HFFc6 (cell line): ENCODE results near the gene THSD7A. TPM values are rescaled to one million over a fixed set of nuclear protein-coding genes. Genes with fewer than 3 reads are reported as not detected.

Experiments used
- DNase-seq: peaks from one replicate; pipeline ENCODE4 v3.0.0-alpha.2; 2018
- H3K27ac Mint-ChIP-seq: 2 replicates; pipeline ENCODE4 v1.8.0; 2020; ENCODE audit warnings: mild to moderate bottlenecking, mixed read lengths
- H3K27me3 Mint-ChIP-seq: 2 replicates; pipeline ENCODE4 v1.8.0; 2021; ENCODE audit warnings: mild to moderate bottlenecking, moderate library complexity, mixed read lengths; ENCODE audit not compliant: insufficient read depth
- H3K36me3 Mint-ChIP-seq: 2 replicates; pipeline ENCODE4 v1.8.0; 2021; ENCODE audit warnings: low read depth, mixed read lengths
- H3K4me1 Mint-ChIP-seq: 2 replicates; pipeline ENCODE4 v1.8.0; 2020; ENCODE audit warnings: low read depth, mixed read lengths
- H3K4me3 Mint-ChIP-seq: 2 replicates; pipeline ENCODE4 v1.8.0; 2020; ENCODE audit warnings: mild to moderate bottlenecking, moderate library complexity, mixed read lengths
- H3K9me3 Mint-ChIP-seq: 2 replicates; pipeline ENCODE4 v1.8.0; 2020; ENCODE audit warnings: mild to moderate bottlenecking, mixed read lengths
- CTCF ChIP-seq: fragments of 200-600 bp; sonication (generic); IDR thresholded peaks from 2 replicates; pipeline ENCODE4 v1.5.0; 2021; ENCODE audit warnings: antibody characterized with exemption, mild to moderate bottlenecking
- total RNA-seq, 6 experiments: library from RNA; stranded (reverse); fragmentation: NEBNext Ultra II Directional; extraction: Animal tissue kit (Norgen Biotek cat#: 25700); gene quantifications; 2 replicates in 1 of 6; 3 replicates in 5 of 6; pipeline ENCODE4 v1.2.3, GENCODE V29; 2021

Gene THSD7A
- total RNA-seq, 6 experiments from 2014 or later = not detected

GRCh38 chr7:11469028-11469745, 362.8 kb downstream of the THSD7A start:
- no peak overlapping the region for H3K4me3 Mint-ChIP-seq
- H3K36me3 Mint-ChIP-seq = peaks cover 6% of the 10 kb centered on the region; the same call in 1 of the 2 replicates
- no peak for DNase-seq
- H3K4me1 Mint-ChIP-seq = no peaks in the 10 kb centered on the region
- no peak for TF ChIP-seq CTCF
- no peak overlapping the region for H3K27ac Mint-ChIP-seq
- peaks cover 24% of the 10 kb centered on the region for H3K9me3 Mint-ChIP-seq
- H3K27me3 Mint-ChIP-seq = no peaks in the 10 kb centered on the region

- no peak for DNase-seq
- H3K27me3 Mint-ChIP-seq = no peaks in the 10 kb centered on the region
- no peak overlapping the region for H3K27ac Mint-ChIP-seq
- H3K9me3 Mint-ChIP-seq = peaks cover 37% of the 10 kb centered on the region
- H3K4me1 Mint-ChIP-seq = no peaks in the 10 kb centered on the region
- TF ChIP-seq CTCF = no peak
- H3K36me3 Mint-ChIP-seq = peaks cover 6% of the 10 kb centered on the region; the same call in 1 of the 2 replicates
- no peak overlapping the region for H3K4me3 Mint-ChIP-seq
Measured at GRCh38 chr7:11466517-11467105, 365.4 kb downstream of the THSD7A start.

GRCh38 chr7:11464624-11465023, 367.4 kb downstream of the THSD7A start:
- no peaks in the 10 kb centered on the region for H3K4me1 Mint-ChIP-seq
- H3K27me3 Mint-ChIP-seq = no peaks in the 10 kb centered on the region
- no peak for DNase-seq
- no peak for TF ChIP-seq CTCF
- H3K27ac Mint-ChIP-seq = no peak overlapping the region
- H3K9me3 Mint-ChIP-seq = peaks cover 38% of the 10 kb centered on the region
- peaks cover 6% of the 10 kb centered on the region; the same call in 1 of the 2 replicates for H3K36me3 Mint-ChIP-seq
- H3K4me3 Mint-ChIP-seq = no peak overlapping the region

- H3K4me1 Mint-ChIP-seq = no peaks in the 10 kb centered on the region
- peaks cover 4% of the 10 kb centered on the region; the same call in 1 of the 2 replicates for H3K36me3 Mint-ChIP-seq
- DNase-seq = no peak
- no peak overlapping the region for H3K27ac Mint-ChIP-seq
- no peak overlapping the region for H3K4me3 Mint-ChIP-seq
- no peak for TF ChIP-seq CTCF
- peaks cover 46% of the 10 kb centered on the region for H3K9me3 Mint-ChIP-seq
- H3K27me3 Mint-ChIP-seq = no peaks in the 10 kb centered on the region; the same call in 1 of the 2 replicates
Measured at GRCh38 chr7:11461946-11462345, 370.1 kb downstream of the THSD7A start.

GRCh38 chr7:11458736-11459483, 373.1 kb downstream of the THSD7A start:
- Mint-ChIP-seq H3K27me3 (no peaks in the 10 kb centered on the region; the same call in 1 of the 2 replicates), H3K36me3 (no peaks in the 10 kb centered on the region), H3K4me3 (no peak overlapping the region), H3K27ac (no peak overlapping the region), H3K4me1 (no peaks in the 10 kb centered on the region), H3K9me3 (peaks cover 43% of the 10 kb centered on the region)
- TF ChIP-seq CTCF = no peak
- no peak for DNase-seq
